Stimulated activated CD8-positive, alpha-beta memory T cell treated with anti-CD3 and anti-CD28 coated beads, Interleukin-15, amount 100 ng/mL, for 1 hour (primary cell): ENCODE results near the gene HSPBP1.

ENCODE experiments used
- DNase-seq: peaks from one replicate; pipeline ENCODE4 v3.0.0-alpha.2; 2020; ENCODE audit warnings: low read depth

HSPBP1 gene

DNA sequence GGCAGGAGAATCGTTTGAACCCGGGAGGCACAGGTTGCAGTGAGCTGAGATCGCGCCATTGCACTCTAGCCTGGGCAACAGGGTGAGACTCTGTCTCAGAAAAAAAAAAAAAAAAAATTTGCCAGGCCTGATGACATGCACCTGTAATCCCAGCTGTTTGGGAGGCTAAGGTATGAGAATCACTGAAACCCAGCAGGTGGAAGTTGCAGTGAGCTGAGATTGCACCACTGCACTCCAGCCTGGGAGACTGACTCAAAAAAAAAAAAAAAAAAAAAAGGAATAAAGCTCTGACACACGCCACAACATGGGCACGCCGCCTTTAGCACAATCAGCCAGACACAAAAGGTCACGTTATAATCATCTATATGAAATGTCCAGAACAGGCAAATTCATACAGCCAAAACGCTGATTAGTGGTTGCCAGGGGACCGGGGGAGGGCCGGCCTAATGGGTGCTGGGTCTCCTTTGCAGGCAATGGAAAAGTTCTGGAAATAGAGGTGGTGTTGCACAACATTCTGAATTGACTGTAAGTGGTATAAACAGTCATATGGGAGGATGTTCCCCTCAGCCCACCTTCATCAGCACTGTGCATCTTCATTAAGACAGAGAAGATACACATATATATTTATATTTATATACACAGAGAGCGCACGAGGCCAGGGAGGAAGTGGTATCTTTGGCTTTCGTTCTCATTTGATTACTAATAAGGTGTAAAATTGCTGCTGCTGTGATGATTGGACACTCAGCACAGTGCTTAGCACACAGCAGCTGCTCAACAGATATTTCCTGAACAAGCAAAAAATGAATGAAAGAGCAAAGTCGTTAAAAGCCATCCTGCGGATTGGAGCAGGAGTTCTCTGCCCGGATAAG, 3.8 kb downstream of the HSPBP1 start:
- DNase-seq: no peak

DNA sequence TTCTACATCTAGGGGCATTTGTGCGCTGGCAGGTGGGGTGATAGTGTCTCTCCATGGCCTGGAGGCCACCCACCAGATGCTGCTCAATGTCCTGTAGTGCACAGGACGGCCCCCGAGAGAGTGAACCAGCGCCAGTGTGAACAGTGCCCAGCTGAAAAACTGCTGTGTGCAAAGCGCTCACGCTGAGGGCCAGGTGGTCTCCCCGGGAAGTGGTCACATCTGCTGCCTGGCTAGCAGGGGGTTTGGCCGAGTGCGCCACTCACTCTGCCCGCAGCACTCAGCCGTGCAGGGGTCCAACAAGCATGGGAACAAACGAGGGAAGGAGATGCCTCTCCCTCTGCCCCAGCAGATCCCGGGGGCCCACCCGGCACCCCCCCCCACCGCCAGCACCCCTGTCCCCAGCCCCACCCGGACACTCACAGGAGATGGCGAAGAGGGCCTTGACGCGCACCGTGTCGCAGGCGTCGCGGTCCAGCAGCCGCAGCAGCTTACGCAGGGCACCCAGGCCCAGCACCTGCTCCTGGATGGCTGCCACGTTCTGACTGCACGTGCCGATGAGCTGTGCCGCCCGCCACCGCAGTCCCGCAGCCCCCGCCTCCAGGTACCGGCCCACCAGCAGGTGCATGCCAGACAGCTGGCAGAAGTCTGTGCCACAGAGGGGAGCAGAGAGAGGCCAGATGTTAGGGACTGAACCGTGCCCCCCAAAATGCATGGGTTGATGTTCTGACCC, 5.8 kb downstream of the HSPBP1 start:
- no peak for DNase-seq

DNA sequence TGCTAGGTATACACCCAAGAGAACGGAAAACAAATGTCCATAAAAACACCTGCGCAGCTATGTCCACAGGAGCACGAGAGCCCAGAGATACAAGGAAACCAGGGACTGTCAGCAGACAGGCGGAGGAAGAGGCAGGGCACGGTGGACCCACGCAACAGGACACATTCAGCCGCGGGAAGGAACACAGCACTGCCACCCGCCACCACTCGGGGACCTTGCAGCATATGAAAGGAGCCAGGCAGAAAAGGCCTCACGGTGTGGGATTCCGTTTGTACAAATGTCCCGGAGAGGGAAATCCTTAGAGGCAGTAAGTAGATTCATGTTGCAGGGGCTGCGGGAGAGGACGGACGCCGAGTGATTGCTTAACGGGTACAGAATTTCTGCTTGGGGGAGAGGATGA, 7.8 kb downstream of the HSPBP1 start:
- no peak for DNase-seq

DNA sequence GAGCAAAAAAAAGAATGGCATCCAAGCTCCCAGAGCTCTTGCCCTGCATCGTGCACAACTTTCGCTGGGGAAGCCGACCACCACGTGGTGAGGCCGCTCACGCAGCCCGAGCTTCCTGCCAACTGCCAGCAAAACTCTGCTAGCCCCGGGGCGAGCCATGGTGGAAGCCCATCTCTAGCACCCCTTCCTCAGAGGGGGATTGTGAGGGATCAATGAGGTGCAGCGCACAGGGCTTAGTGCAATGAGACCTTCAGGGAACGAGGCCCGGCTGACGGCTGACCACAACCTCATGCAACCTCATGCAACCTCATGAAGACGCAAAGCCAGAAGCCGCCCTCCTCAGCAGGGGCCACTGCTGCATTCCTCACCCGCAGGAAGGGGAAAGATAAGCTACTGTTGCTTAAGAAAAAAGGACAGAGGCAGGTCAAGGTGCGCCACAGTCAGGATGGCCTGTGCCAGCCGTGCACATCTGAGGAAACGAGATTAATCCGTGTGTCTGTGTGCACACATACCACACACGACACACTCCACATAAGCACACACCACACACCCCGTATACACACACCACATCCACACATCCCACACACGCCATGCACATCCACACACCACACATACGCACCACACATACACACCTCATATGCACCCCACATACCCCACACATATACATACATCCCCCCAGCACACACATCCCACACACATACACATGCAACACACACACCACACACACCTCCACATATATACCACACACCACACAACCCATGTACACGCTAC, 9.6 kb downstream of the HSPBP1 start:
- DNase-seq: no peak

DNA sequence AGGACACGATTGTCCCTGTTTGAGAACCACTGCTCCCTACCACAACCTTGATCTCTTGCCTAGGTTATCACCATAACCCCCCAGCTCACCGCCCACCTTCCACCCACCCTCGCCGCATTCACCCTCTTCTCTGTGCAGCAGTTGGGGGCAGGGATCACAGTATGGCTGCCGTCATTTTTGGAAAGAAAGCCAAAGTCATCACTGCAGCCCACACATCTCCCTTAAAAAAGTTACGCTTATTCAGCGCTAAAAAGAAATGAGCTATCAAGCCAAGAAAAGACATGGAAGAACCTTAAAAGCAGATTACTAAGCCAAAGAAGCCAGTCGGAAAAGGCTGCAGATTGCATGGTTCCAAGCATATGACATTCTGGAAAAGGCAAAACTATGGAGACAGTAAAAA, 10.6 kb downstream of the HSPBP1 start:
- no peak for DNase-seq

DNA sequence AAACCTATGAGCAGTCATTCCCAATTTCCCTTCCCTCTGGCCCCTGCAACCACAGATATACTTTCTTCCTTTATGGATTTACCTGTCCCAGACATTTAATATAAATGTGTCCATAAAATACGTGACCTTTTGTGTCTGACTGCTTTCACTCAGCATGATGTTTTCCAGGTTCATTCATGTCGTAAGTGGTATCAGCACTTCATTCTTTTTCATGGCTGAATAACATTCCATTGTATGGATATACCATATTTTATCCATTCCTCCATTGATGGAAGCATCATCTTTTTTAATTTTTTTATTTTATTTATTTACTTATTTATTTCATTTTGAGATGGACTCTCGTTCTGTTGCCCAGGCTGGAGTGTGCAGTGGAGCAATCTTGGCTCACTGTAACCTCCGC, 13.1 kb downstream of the HSPBP1 start:
- DNase-seq: no peak

DNA sequence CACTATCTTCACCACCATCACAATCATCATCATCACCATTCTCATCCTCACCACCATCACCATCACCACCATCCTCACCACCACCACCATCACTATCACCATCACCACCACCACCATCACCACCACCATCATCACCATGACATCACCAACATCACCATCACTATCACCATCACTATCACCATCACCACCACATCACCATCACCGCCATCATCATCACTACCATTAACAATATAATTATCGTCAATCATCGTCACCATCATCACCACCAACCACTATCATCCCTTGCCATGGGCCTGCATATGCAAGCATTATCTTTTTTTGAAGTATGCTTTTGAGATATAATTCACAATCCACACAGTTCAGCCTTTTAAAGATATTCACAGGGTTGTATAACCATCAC, 13.5 kb downstream of the HSPBP1 start:
- no peak for DNase-seq

DNA sequence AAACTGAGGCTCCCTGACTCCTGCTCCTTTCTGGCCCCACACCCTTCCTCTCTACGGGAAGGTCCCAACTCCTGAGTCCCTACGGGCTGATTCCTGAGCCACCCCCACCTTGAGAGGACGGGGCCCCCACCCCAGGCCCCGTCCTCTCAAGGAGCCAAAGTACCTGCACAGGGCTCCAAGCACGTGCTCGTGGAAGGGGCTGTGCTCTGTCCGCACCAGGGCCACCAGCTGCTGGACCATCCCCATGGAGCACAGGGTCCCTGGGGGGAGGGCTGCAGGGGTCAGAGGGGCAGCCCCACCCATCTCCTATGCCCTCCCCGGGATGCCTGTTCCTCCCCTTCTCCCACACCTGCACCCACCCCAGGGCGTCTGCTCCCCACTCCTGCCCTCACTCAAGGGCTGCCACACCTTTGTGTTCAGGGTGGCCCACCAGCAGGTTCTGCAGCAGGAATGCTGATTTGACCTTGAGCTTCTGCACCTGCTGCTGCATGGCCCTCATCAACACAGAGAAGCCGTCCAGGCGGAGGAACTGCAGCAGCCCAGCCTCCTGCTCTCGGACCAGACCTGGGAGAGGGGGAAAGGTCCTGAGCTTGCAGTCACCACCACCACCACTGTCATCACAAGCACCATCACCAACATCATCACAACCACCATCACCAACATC, 14.1 kb downstream of the HSPBP1 start:
- DNase-seq: no peak

DNA sequence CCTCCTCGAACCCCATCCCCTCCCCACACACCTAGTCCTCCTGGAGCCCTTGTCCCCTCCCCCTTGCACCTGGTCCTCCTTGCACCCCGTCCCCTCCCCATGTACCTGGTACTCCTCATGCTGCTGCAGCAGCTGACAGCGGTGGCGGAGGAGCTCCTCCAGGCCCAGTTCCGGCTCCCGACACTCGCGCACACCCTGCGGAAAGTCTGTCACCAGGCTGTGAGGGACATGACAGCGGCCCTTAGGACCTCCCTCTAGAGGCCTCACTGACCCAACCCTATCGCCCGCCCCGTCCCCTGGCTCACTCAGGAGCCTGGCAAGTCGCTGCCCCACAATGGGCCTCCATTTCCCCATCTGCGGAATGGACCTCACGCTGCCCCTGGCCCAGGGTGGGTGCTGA, 14.7 kb downstream of the HSPBP1 start:
- no peak for DNase-seq

DNA sequence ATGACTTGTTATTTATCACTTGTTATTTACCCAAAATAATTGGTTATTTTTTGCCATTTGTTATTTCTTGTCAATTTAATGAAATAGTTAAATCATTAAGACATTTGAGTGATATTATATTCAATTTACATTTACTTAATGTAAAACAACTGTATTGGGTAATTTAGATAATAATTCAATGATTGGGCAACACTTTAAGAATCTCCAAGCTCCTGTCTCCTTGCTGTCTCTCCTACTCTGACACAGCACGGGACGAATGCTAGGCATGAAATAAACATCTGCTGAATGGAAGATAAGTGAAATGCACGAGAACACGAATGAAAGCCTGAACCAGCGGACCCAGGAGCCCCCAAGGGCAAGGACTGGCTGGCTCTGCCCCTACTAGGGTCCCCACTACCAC, 15.4 kb downstream of the HSPBP1 start:
- no peak for DNase-seq

DNA sequence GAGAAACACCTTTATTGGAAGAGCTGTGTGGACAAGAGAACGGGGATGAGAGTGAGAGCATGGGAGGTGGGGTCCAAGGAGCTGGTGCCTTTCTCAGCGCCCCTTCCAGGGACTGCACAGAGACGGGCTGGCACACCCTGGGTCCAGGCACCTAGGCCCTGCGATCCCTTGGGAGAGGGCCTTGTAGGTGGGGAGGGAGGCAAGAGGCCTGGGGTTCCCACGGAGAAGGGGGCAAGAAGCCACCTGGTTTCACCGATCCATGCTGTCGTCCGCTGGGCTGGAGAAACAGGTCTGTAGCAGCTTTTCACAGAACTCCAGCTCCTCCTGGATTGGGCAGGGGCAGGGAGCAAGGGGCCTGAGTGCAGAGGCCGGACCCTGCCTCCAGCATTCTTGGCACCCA, 17.6 kb downstream of the HSPBP1 start:
- DNase-seq: no peak

DNA sequence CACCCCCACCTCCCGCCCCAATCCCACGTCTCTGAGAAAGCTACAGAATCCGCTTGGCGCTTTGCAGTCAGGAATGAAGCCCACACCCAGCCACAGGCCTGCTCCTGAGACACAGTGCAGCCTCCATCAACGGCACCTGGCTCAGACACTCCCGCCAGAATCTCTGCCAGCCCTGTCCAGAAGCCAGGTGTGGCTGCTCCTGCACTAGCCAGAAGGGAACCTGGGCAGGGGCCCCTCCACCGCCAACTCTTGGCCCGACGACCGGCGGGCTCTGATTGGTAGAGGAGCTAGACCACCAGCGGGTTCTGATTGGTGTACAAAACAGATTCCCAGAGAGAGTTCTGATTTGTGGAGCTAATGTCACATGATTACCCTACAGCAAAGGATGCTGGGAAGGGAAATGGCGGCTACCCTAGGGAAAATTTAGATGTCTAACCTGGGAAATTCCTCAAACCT, 18.2 kb downstream of the HSPBP1 start:
- DNase-seq: no peak

DNA sequence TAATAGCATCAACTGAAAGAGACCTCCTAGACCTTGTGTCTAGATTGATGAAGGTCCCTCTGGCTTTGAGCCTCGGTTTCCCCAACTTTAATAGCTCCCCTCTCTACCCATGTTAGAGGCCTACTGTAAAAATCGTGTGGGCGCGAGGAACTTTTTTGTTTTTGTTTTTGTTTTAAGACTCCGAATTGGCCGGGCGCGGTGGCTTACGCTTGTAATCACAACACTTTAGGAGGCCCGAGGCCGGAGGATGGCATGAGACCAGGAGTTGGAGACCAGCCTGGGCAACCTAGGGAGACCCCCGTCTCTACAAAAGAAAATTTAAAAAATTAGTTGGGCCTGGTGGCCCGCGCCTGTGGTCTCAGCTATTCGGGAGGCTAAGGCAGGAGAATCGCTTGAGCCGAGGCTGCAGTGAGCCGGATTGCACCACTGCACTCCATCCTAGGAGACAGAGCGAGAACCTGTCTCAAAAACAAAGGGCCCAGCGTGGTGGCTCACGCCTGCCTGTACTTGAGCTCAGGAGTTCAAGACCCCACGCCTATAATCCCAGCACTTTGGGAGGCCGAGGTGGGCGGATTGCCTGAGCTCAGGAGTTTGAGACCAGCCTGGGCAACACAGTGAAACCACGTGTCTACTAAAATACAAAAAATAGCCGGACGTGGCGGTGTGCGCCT, 20.2 kb downstream of the HSPBP1 start:
- DNase-seq: no peak

DNA sequence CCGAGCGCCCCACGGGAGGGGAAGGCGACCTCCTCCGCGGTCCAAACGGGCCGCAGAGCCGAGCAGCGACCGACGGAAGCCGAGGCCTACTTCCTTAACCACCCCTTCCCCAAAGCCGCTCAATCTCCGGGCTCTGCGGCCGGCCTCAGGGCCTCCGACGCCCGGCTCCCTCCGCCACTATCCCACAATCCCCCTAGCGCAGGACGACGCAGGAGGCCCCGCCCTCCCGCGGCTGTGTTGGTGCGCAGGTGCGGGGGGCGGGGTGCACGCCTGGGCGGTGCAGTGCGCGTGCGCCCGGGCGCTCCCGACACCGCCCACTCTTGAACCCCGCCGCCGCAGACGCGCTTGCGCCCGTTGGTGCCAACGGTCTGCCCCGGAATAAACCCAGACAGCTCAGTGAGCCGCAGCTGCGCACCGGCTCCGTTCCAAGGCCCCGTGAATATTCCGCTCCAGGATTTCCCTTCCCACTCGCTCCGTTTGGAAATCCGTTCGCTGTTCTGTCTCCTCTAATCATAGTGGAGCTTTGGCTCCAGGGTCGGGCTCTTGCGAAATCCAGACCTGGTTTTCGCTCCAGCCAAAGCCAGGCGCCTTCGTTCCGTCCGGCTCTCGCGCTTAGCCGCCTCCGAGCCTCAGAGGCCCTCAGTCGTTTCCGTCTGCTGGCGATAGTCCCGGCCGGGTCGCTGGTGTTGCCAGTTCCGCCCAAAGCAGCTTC, 20.9 kb downstream of the HSPBP1 start, which contains the start of gene PPP6R1:
Gene PPP6R1, minus strand, starts transcription at position 190 of the 712 bp plus-strand sequence. CDS start 11,914 bp downstream, outside the sequence.
- peak; percentile 84 for DNase-seq

DNA sequence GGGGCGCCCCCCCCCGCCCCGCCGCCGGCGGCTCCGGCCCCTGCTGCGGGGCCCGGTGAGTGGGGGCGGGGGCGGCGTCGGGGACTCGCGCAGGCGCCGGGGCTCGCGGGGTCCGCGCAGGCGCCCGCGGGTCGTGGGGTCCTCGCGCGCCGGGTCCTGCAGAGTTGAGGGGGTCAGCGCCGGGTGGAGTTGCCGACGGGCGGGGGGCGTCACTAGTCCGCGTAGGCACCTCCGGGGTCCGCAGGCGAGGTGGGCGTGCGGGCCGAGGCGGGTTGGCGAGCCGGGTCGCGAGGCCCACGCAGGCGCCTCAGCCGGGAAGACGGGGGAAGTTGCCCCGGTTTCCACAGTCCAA, 21.5 kb downstream of the HSPBP1 start:
- no peak for DNase-seq

DNA sequence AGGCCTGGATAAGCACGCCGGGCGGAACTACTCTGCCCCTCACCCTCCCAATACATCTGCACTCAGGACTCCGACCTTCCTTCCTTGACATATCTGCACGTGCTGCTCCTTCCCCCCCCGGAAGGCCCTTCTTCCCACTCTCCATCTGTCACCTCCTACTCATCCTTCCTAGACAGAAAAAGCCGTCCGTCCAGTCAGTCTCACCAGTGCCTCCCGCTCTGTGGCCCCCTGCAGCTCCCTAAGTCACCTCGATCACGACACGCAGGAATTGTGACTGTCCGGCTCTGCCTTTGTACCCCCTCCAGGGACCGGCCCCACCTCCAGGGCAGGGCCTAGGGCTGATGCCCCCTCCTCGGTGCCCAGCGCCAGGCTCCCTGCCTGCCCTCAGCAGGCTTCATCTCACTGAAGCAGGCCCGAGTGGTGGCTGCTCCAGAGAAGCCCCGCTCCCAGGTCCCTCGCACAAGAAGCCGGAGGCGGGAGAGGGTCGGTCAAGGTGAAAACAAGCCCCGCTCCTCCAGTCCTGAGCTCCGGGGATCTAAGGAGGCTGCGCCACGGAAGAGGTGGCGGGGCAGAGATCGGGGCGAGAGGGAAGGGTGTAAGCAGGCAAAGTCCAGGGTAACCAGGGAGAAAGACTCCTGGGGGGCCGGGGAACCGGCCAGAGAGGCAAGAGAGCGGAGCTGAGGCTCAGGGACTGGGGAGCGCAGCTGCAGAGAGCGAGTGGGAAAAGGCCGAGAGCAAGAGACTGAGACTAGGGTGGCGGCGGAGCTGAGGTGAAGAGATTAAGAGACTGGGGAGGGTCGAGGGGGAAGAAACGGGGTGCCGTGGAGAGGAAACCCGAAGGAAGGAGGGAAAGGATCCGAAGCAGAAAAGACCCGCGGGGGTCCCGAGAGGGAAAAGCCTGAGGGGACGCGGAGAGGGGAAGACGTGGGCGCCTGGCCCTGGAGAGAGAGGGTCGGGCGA, 22.2 kb downstream of the HSPBP1 start:
- DNase-seq: no peak

DNA sequence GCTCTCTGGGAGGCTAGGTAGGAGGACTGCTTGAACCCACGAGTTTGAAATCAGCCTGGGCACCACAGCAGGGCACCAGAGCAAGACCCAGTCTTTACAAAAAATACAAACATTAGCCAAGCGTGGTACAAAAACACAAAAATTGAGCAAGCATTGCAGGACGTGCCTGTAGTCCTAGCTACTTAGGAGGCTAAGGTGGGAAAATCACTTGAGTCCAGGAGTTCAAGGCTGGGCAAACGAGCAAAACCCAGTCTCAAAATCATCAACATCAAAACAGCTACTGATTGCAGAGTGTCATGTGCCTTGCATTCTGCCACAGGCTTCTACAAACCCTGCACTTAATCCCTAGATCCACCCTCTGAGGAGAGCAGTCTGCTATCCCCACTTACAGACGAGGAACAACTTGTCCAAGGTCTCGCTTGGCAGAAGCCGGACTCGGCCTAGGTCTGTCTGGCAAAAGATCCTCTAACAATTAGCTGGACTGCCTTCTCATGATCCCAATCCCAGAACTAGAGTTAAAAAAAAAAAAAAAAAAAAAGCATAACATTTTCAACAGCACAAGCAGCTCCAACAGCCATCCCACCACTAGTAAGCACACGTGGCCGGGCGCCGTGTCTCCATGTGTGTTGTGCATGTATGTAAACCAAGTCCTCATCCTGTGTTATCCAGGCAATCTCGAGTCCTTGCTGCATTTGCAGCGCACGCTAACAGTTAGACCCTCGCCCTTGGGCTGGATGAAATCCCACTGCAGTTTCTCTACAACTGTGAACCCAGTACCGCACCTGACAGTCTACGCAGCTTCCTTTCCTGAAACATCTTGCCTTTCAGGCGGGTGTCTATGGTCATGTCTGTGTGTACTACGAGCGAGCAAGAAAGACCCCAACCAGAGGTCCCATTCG, 23.1 kb downstream of the HSPBP1 start:
- no peak for DNase-seq

DNA sequence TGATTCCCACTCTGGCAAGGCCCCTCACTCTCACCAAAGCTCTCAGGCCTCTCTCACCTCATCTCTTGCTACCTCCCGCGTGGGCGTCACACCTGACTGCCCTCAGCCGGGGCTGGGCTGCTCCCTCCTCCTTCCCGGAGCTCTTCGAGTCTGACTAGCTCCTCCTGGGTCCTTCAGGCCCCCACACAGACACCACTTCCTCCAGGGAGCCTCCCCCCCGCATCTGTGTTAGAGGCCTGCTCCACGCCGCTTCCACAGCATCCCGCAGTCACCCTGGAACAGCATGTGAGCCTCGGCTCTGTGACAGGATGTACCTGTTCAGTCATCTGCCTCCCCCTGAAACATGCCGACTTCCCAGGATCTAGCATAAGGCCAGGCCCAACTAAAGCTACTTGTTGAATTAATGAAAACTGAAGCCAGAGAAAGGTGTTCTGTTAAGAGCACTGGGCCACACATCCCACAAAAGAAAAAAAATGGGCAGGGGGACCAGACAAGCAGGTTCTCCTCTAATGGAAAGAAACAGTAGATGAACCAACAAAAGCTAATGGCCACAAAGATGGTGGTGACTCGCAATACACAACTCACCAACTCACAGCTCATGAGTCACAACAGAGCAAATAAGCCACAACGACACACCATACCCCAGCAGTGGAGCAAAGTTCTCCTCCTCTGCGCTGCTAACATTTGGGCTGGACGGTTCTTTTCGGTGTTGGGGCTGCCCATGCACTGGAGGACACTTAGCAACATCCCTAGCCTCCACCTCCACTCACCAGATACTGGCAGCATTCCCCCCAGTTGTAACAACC, 24.1 kb downstream of the HSPBP1 start:
- no peak for DNase-seq
